Panc1 (cell line): ENCODE results near the gene DIS3L2.

Experiments used
- POLR2AphosphoS5 ChIP-seq: IDR thresholded peaks from 2 replicates; pipeline ENCODE4 v1.6.1; 2012; ENCODE audit warnings: mild to moderate bottlenecking, low read depth, low read length, moderate library complexity
- SIN3A ChIP-seq: IDR thresholded peaks from 2 replicates; pipeline ENCODE4 v1.6.1; 2012; ENCODE audit warnings: low read depth, mild to moderate bottlenecking, low read length, moderate library complexity, borderline replicate concordance; ENCODE audit not compliant: insufficient read depth
- TCF7L2 ChIP-seq: IDR thresholded peaks from 2 replicates; pipeline ENCODE4 v1.6.1; 2011; ENCODE audit warnings: mild to moderate bottlenecking, low read depth, low read length, inconsistent platforms
- TF ChIP-seq, protein P1 (sequence below): fragments of 450-650 bp; IDR thresholded peaks from 2 replicates; pipeline ENCODE4 v1.5.1; 2017; ENCODE audit warnings: mild to moderate bottlenecking
- TF ChIP-seq, protein P2 (sequence below), 2 experiments: IDR thresholded peaks; 2 replicates each; pipeline ENCODE4 v1.6.1; 2011 to 2012; ENCODE audit warnings: low read depth in 2 of 2, control low read depth in 1 of 2, low read length in 1 of 2, mild to moderate bottlenecking in 1 of 2, moderate library complexity in 1 of 2; ENCODE audit not compliant: insufficient read depth in 1 of 2

DNA sequence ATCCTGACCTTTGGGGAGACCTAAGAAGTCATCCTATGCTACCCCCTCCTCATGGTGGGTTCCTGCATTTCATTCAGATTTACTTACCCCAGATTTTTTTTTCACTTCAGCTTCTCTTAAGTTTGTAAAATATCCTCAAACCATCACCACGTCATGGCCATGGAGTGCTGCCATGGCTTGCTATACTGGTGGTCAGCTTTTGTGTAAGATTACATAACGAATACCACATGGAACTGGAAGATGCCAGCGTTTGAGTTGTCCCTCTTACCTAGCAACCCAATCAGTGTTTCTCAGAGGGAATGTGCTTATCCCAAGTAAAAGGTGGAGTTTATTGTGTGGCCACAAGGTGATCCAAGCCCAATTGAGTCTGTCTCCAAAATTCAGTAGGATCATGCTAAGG is 268.4 kb downstream of the DIS3L2 start:
- TF ChIP-seq, protein P1, sequence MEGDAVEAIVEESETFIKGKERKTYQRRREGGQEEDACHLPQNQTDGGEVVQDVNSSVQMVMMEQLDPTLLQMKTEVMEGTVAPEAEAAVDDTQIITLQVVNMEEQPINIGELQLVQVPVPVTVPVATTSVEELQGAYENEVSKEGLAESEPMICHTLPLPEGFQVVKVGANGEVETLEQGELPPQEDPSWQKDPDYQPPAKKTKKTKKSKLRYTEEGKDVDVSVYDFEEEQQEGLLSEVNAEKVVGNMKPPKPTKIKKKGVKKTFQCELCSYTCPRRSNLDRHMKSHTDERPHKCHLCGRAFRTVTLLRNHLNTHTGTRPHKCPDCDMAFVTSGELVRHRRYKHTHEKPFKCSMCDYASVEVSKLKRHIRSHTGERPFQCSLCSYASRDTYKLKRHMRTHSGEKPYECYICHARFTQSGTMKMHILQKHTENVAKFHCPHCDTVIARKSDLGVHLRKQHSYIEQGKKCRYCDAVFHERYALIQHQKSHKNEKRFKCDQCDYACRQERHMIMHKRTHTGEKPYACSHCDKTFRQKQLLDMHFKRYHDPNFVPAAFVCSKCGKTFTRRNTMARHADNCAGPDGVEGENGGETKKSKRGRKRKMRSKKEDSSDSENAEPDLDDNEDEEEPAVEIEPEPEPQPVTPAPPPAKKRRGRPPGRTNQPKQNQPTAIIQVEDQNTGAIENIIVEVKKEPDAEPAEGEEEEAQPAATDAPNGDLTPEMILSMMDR: no peak
- TF ChIP-seq POLR2AphosphoS5 (no peak), TCF7L2 (no peak), SIN3A (no peak)
- TF ChIP-seq, protein P2, sequence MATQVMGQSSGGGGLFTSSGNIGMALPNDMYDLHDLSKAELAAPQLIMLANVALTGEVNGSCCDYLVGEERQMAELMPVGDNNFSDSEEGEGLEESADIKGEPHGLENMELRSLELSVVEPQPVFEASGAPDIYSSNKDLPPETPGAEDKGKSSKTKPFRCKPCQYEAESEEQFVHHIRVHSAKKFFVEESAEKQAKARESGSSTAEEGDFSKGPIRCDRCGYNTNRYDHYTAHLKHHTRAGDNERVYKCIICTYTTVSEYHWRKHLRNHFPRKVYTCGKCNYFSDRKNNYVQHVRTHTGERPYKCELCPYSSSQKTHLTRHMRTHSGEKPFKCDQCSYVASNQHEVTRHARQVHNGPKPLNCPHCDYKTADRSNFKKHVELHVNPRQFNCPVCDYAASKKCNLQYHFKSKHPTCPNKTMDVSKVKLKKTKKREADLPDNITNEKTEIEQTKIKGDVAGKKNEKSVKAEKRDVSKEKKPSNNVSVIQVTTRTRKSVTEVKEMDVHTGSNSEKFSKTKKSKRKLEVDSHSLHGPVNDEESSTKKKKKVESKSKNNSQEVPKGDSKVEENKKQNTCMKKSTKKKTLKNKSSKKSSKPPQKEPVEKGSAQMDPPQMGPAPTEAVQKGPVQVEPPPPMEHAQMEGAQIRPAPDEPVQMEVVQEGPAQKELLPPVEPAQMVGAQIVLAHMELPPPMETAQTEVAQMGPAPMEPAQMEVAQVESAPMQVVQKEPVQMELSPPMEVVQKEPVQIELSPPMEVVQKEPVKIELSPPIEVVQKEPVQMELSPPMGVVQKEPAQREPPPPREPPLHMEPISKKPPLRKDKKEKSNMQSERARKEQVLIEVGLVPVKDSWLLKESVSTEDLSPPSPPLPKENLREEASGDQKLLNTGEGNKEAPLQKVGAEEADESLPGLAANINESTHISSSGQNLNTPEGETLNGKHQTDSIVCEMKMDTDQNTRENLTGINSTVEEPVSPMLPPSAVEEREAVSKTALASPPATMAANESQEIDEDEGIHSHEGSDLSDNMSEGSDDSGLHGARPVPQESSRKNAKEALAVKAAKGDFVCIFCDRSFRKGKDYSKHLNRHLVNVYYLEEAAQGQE (IDR thresholded peaks at IDR 0.05; ENCODE audit: insufficient read depth in 1 of 2, low read depth in 2 of 2, low read length in 1 of 2): no peak
